GM18951 (cell line): ENCODE data around the gene RIPPLY3.
"Not testable (repeated sequence)": the region's sequence is repeated elsewhere in the genome, so short reads cannot be mapped to it uniquely, and the experiment has no call there.

ENCODE experiments used
- POLR2A ChIP-seq: IDR thresholded peaks from 4 replicates; pipeline ENCODE4 v1.6.1; 2011; ENCODE audit warnings: mild to moderate bottlenecking; ENCODE audit not compliant: insufficient read length, insufficient read depth; ENCODE audit errors: extremely low read depth
- in situ Hi-C: fragments of 300-500 bp; cut with MboI; formaldehyde crosslinking; loops from one replicate; pipeline ENCODE4 v1.12.0; 2022; ENCODE audit warnings: low sequenced_read_pairs, mixed read lengths, inconsistent platforms; ENCODE audit not compliant: unreplicated experiment

RIPPLY3 gene

GRCh38 chr21:36968976-36969375 is 37.5 kb upstream of the RIPPLY3 start:
- in situ Hi-C loops = no loop called here
- TF ChIP-seq POLR2A = no peak

GRCh38 chr21:36973986-36974850 is 32.3 kb upstream of the RIPPLY3 start:
- in situ Hi-C loops = no loop called here
- no peak for TF ChIP-seq POLR2A

GRCh38 chr21:36974851-36975192 is 31.7 kb upstream of the RIPPLY3 start:
- in situ Hi-C loops = no loop called here
- no peak for TF ChIP-seq POLR2A

- in situ Hi-C loops = no loop called here
- no peak for TF ChIP-seq POLR2A
Observed at GRCh38 chr21:36976228-36976861, 30.2 kb upstream of the RIPPLY3 start.

- no peak for TF ChIP-seq POLR2A
- in situ Hi-C loops = no loop called here
Observed at GRCh38 chr21:36976882-36977651, 29.4 kb upstream of the RIPPLY3 start.

- in situ Hi-C loops = no loop called here
- peak; percentile 18 for TF ChIP-seq POLR2A
Observed at GRCh38 chr21:36980280-36981048, 26.0 kb upstream of the RIPPLY3 start.

- no peak for TF ChIP-seq POLR2A
- in situ Hi-C loops = no loop called here
Observed at GRCh38 chr21:36981049-36981391, 25.5 kb upstream of the RIPPLY3 start.

- in situ Hi-C loops = no loop called here
- no peak for TF ChIP-seq POLR2A
Observed at GRCh38 chr21:36981977-36982700, 24.4 kb upstream of the RIPPLY3 start.

GRCh38 chr21:36985751-36986594 is 20.5 kb upstream of the RIPPLY3 start:
- TF ChIP-seq POLR2A = no peak
- in situ Hi-C loops = no loop called here

- no peak for TF ChIP-seq POLR2A
- in situ Hi-C loops = no loop called here
Observed at GRCh38 chr21:36987845-36988244, 18.7 kb upstream of the RIPPLY3 start.

GRCh38 chr21:36988536-36988935 is 18.0 kb upstream of the RIPPLY3 start:
- in situ Hi-C loops = no loop called here
- no peak for TF ChIP-seq POLR2A

- in situ Hi-C loops = not testable (repeated sequence)
Observed at GRCh38 chr21:36989199-36989698, 17.3 kb upstream of the RIPPLY3 start.
